Measurements from ENCODE around the gene POLR1A. TPM values are rescaled to one million over a fixed set of nuclear protein-coding genes. Genes with fewer than 3 reads are reported as not detected.

The POLR1A gene
- total and polyA plus RNA-seq, 2 of the 8 experiments (the other 6 are each of a cell fraction or from before 2014, with no cell fraction given): 8.9 to 58.1 TPM

- no peak for TF ChIP-seq ATF3 (IDR thresholded peaks at IDR 0.05; ENCODE audit: insufficient read depth, low read depth, low read length)
- no peak for TF ChIP-seq YY1 (IDR thresholded peaks at IDR 0.05; ENCODE audit: low read depth, low read length)
- TF ChIP-seq JUND (IDR thresholded peaks at IDR 0.05; ENCODE audit: low read length): no peak
- TF ChIP-seq CBX8 (IDR thresholded peaks at IDR 0.05; ENCODE audit: borderline replicate concordance, low read depth, low read length): no peak
- no peak for TF ChIP-seq HDAC2 (IDR thresholded peaks at IDR 0.05; ENCODE audit: borderline replicate concordance in 1 of 2, low read depth in 2 of 2, low read length in 2 of 2)
- no peak for TF ChIP-seq EGR1 (IDR thresholded peaks at IDR 0.05; ENCODE audit: borderline replicate concordance, low read depth, low read length)
- TF ChIP-seq POLR2AphosphoS5 (IDR thresholded peaks at IDR 0.05; ENCODE audit: low read depth, low read length): no peak
Observed at GRCh38 chr2:86042256-86043168, 63.2 kb downstream of the POLR1A start (continued).

All from H1 (cell line).